ENCODE measurements around the gene GRWD1.

- TF ChIP-seq CTCF (conservative IDR thresholded peaks at IDR 0.05; ENCODE audit: low read depth, low read length) (no peak), POLR2A (IDR thresholded peaks at IDR 0.05; ENCODE audit: low read depth, low read length) (no peak), RFX5 (IDR thresholded peaks at IDR 0.05; ENCODE audit: low read depth, low read length) (no peak), MAZ (IDR thresholded peaks at IDR 0.05; ENCODE audit: borderline replicate concordance, low read depth, low read length) (no peak), RAD21 (IDR thresholded peaks at IDR 0.05; ENCODE audit: low read length) (no peak), USF2 (IDR thresholded peaks at IDR 0.05; ENCODE audit: low read depth, low read length) (no peak), CEBPB (IDR thresholded peaks at IDR 0.05; ENCODE audit: low read depth, low read length) (no peak), MXI1 (IDR thresholded peaks at IDR 0.05; ENCODE audit: borderline replicate concordance, low read depth, low read length) (no peak), ELK1 (IDR thresholded peaks at IDR 0.05; ENCODE audit: borderline replicate concordance, low read depth, low read length) (no peak)
Measured at GRCh38 chr19:48421548-48421947, 24.2 kb upstream of the GRWD1 start.
